Activated B cell treated with CpG ODN at 0.5 μM for 24 hours (primary cell): ENCODE results near the gene SHQ1. TPM values are rescaled to one million over a fixed set of nuclear protein-coding genes. Genes with fewer than 3 reads are reported as not detected.
"Not testable (repeated sequence)": the region's sequence is repeated elsewhere in the genome, so short reads cannot be mapped to it uniquely, and the experiment has no call there.

Experiments used
- ATAC-seq: fragments of 200-7000 bp; cut with Tn5 transposase; one replicate; pipeline ENCODE4 v1.10.0; 2021; ENCODE audit warnings: low read depth, mild to moderate bottlenecking, moderate library complexity
- CTCF ChIA-PET: fragments of 350-600 bp; sonication (Branson Sonifier 250); formaldehyde crosslinking; loops from one replicate; lab custom pipeline; 2021; ENCODE audit warnings: antibody characterized with exemption; lab: Charles Lee
- POLR2A ChIA-PET: fragments of 350-600 bp; sonication (Branson Sonifier 250); formaldehyde crosslinking; loops from one replicate; lab custom pipeline; 2021; ENCODE audit warnings: antibody characterized with exemption; lab: Charles Lee
- DNase-seq: peaks from one replicate; pipeline ENCODE4 v3.0.0; 2022
- H3K27ac Mint-ChIP-seq: one replicate; pipeline ENCODE4 v1.8.0; 2020; ENCODE audit warnings: mixed read lengths
- H3K27me3 Mint-ChIP-seq: one replicate; pipeline ENCODE4 v1.8.0; 2021; ENCODE audit warnings: mixed read lengths
- H3K36me3 Mint-ChIP-seq: one replicate; pipeline ENCODE4 v1.8.0; 2021; ENCODE audit warnings: low read depth, mixed read lengths
- H3K4me1 Mint-ChIP-seq: one replicate; pipeline ENCODE4 v1.8.0; 2021; ENCODE audit warnings: mixed read lengths
- H3K4me3 Mint-ChIP-seq: one replicate; pipeline ENCODE4 v1.8.0; 2020; ENCODE audit warnings: mild to moderate bottlenecking, mixed read lengths
- H3K9me3 Mint-ChIP-seq: one replicate; pipeline ENCODE4 v1.8.0; 2020; ENCODE audit warnings: mixed read lengths
- CTCF ChIP-seq: fragments of 200-600 bp; IDR thresholded peaks from one replicate; pipeline ENCODE4 v1.8.0; 2022; ENCODE audit warnings: antibody characterized with exemption, mild to moderate bottlenecking
- intact Hi-C: fragments of 100-400 bp; cut with micrococcal nuclease; formaldehyde crosslinking; loops from one replicate; pipeline ENCODE4 v1.15.1; 2024
- total RNA-seq: library from RNA; stranded (reverse); gene quantifications from 2 replicates; pipeline ENCODE4 v1.2.3, GENCODE V29; 2022

The SHQ1 gene
- total RNA-seq, 1 donor from 2014 or later: 25.3 TPM

- H3K27me3 Mint-ChIP-seq: peaks cover 39% of the 10 kb centered on the region
- H3K36me3 Mint-ChIP-seq: peaks cover 16% of the 10 kb centered on the region
- H3K4me1 Mint-ChIP-seq: peaks cover 4% of the 10 kb centered on the region
- intact Hi-C loops: no loop called here
- H3K9me3 Mint-ChIP-seq: no peaks in the 10 kb centered on the region
- TF ChIP-seq CTCF: no peak
- no peak for ATAC-seq
- ChIA-PET CTCF (no interaction called here), POLR2A (no interaction called here)
- no peak for DNase-seq
- no peak overlapping the region for H3K4me3 Mint-ChIP-seq
- no peak overlapping the region for H3K27ac Mint-ChIP-seq
These were observed 102.9 kb downstream of the SHQ1 start for GRCh38 chr3:72745146-72745999.

- H3K27me3 Mint-ChIP-seq: peaks cover 47% of the 10 kb centered on the region
- peaks cover 8% of the 10 kb centered on the region for H3K36me3 Mint-ChIP-seq
- H3K27ac Mint-ChIP-seq: no peak overlapping the region
- no peak overlapping the region for H3K4me3 Mint-ChIP-seq
- no peak for DNase-seq
- H3K9me3 Mint-ChIP-seq: no peaks in the 10 kb centered on the region
- intact Hi-C loops: no loop called here
- ChIA-PET POLR2A (no interaction called here), CTCF (no interaction called here)
- ATAC-seq: no peak
- peaks cover 7% of the 10 kb centered on the region for H3K4me1 Mint-ChIP-seq
- no peak for TF ChIP-seq CTCF
These were observed 103.9 kb downstream of the SHQ1 start for GRCh38 chr3:72744330-72744729.

GRCh38 chr3:72739531-72740466 is 108.4 kb downstream of the SHQ1 start:
- CTCF ChIA-PET: interaction anchor here (1.5 kb wide), 1 partner anchor 82 kb away, joined by 3 read pairs; no protein-coding TSS in a partner anchor
- intact Hi-C loops: no loop called here
- Mint-ChIP-seq H3K4me1 (peaks cover 18% of the 10 kb centered on the region), H3K27ac (peak overlapping the region; percentile 35), H3K36me3 (no peaks in the 10 kb centered on the region), H3K9me3 (peaks cover 3% of the 10 kb centered on the region), H3K4me3 (peak overlapping the region; percentile 82), H3K27me3 (peaks cover 44% of the 10 kb centered on the region)
- ATAC-seq: no peak
- POLR2A ChIA-PET: no interaction called here
- DNase-seq: no peak
- no peak for TF ChIP-seq CTCF

GRCh38 chr3:72738752-72739530 is 109.3 kb downstream of the SHQ1 start:
- Mint-ChIP-seq H3K9me3 (peaks cover 6% of the 10 kb centered on the region), H3K36me3 (no peaks in the 10 kb centered on the region), H3K27me3 (peaks cover 37% of the 10 kb centered on the region), H3K4me3 (peak overlapping the region; percentile 82), H3K27ac (peak overlapping the region; percentile 35), H3K4me1 (peaks cover 18% of the 10 kb centered on the region)
- ChIA-PET POLR2A (no interaction called here), CTCF (interaction anchor here (0.5 to 1.6 kb wide), 4 partner anchors 14 to 83 kb away, joined by 3 read pairs; no protein-coding TSS in a partner anchor)
- peak; percentile 93 for ATAC-seq
- intact Hi-C loops: no loop called here
- DNase-seq: peak; percentile 55
- no peak for TF ChIP-seq CTCF

- H3K4me3 Mint-ChIP-seq, ATAC-seq, H3K27ac Mint-ChIP-seq, POLR2A ChIA-PET, DNase-seq, H3K36me3 Mint-ChIP-seq, intact Hi-C loops, CTCF ChIA-PET: not testable (repeated sequence)
- H3K9me3 Mint-ChIP-seq: peaks cover 14% of the 10 kb centered on the region
- H3K4me1 Mint-ChIP-seq: peaks cover 14% of the 10 kb centered on the region
- peaks cover 21% of the 10 kb centered on the region for H3K27me3 Mint-ChIP-seq
These were observed 113.2 kb downstream of the SHQ1 start for GRCh38 chr3:72735072-72735471.
